ENCODE results near the gene GAPT. TPM values are rescaled to one million over a fixed set of nuclear protein-coding genes. Genes with fewer than 3 reads are reported as not detected.

The GAPT gene
- total and polyA plus RNA-seq, 7 donors = 0.23 to 6.3 (median 0.60) TPM

GRCh38 chr5:58484505-58484904 lies 6.7 kb upstream of the GAPT start:
- no peaks in the 10 kb centered on the region for H3K27me3 ChIP-seq
- intact Hi-C loops (cut with DNase I) = no loop called here
- H3K4me1 ChIP-seq = no peaks in the 10 kb centered on the region
- H3K4me3 ChIP-seq = no peak overlapping the region
- WGBS, 2 donors = 86% methylated on average over 4 of the region's 4 CpGs
- no peak for DNase-seq
- H3K27ac ChIP-seq = no peak overlapping the region
- no peaks in the 10 kb centered on the region for H3K36me3 ChIP-seq
- TF ChIP-seq EP300 (IDR thresholded peaks at IDR 0.05) (no peak), CTCF (IDR thresholded peaks at IDR 0.05) (no peak), POLR2A (IDR thresholded peaks at IDR 0.05) (no peak), POLR2AphosphoS5 (IDR thresholded peaks at IDR 0.05) (no peak)
- no peaks in the 10 kb centered on the region for H3K9me3 ChIP-seq

- intact Hi-C loops (cut with DNase I) = no loop called here
- Histone ChIP-seq H3K9me3 (no peaks in the 10 kb centered on the region), H3K36me3 (no peaks in the 10 kb centered on the region), H3K27me3 (no peaks in the 10 kb centered on the region), H3K27ac (no peak overlapping the region), H3K4me3 (no peak overlapping the region), H3K4me1 (no peaks in the 10 kb centered on the region)
- TF ChIP-seq POLR2A (IDR thresholded peaks at IDR 0.05) (no peak), CTCF (IDR thresholded peaks at IDR 0.05) (no peak)
- DNase-seq = no peak
- WGBS, 2 donors = 54 to 68% methylated on average over 1 of the region's 1 CpG
These were observed 4.9 kb upstream of the GAPT start for GRCh38 chr5:58486290-58486689.

- DNase-seq = no peak
- intact Hi-C loops (cut with DNase I) = no loop called here
- H3K27ac ChIP-seq = no peak overlapping the region
- no peak overlapping the region for H3K4me3 ChIP-seq
- H3K9me3 ChIP-seq = no peaks in the 10 kb centered on the region
- no peaks in the 10 kb centered on the region for H3K36me3 ChIP-seq
- WGBS, 2 donors = 49 to 71% methylated on average over 4 of the region's 4 CpGs
- H3K27me3 ChIP-seq = no peaks in the 10 kb centered on the region
- no peaks in the 10 kb centered on the region for H3K4me1 ChIP-seq
- TF ChIP-seq EP300 (IDR thresholded peaks at IDR 0.05) (no peak), POLR2A (IDR thresholded peaks at IDR 0.05) (no peak), POLR2AphosphoS5 (IDR thresholded peaks at IDR 0.05) (no peak), CTCF (IDR thresholded peaks at IDR 0.05) (no peak)
These were observed 709 bp upstream of the GAPT start for GRCh38 chr5:58490402-58491050.

- Histone ChIP-seq H3K27ac (no peak overlapping the region), H3K4me3 (no peak overlapping the region), H3K9me3 (no peaks in the 10 kb centered on the region), H3K4me1 (no peaks in the 10 kb centered on the region), H3K36me3 (no peaks in the 10 kb centered on the region), H3K27me3 (no peaks in the 10 kb centered on the region)
- DNase-seq = no peak
- TF ChIP-seq POLR2AphosphoS5 (IDR thresholded peaks at IDR 0.05) (no peak), EP300 (IDR thresholded peaks at IDR 0.05) (no peak), CTCF (IDR thresholded peaks at IDR 0.05) (no peak), POLR2A (IDR thresholded peaks at IDR 0.05) (no peak)
- intact Hi-C loops (cut with DNase I) = no loop called here
These were observed 1.9 kb downstream of the GAPT start for GRCh38 chr5:58493141-58493540.

GRCh38 chr5:58496488-58496887 lies 5.3 kb downstream of the GAPT start:
- 32 to 75% methylated on average over 3 of the region's 3 CpGs for WGBS, 2 donors
- Histone ChIP-seq H3K27ac (no peak overlapping the region), H3K36me3 (no peaks in the 10 kb centered on the region), H3K4me1 (no peaks in the 10 kb centered on the region), H3K27me3 (no peaks in the 10 kb centered on the region), H3K9me3 (no peaks in the 10 kb centered on the region), H3K4me3 (no peak overlapping the region)
- intact Hi-C loops (cut with DNase I) = no loop called here
- no peak for DNase-seq
- TF ChIP-seq POLR2A (IDR thresholded peaks at IDR 0.05) (no peak), POLR2AphosphoS5 (IDR thresholded peaks at IDR 0.05) (no peak), EP300 (IDR thresholded peaks at IDR 0.05) (no peak), CTCF (IDR thresholded peaks at IDR 0.05) (no peak)

Measured in sigmoid colon (tissue), 7 donors.